GM12878 (cell line): ENCODE data around the gene HBQ1. TPM values are rescaled to one million over a fixed set of nuclear protein-coding genes. Genes with fewer than 3 reads are reported as not detected.

Experiments used
- ATAC-seq: fragments of 200-7000 bp; cut with Tn5 transposase; 3 replicates; pipeline ENCODE4 v1.9.1; 2020; ENCODE audit warnings: mild to moderate bottlenecking, moderate library complexity
- BruUV-seq: library from RNA; stranded (reverse); fragments of 400-500 nt; replicated peaks from 2 replicates; lab custom pipeline; 2021; lab: Mats Ljungman, UMichigan
- CTCF ChIA-PET: fragments of 300-600 bp; sonication (Branson Sonifier 250); formaldehyde crosslinking; extraction: SDS; loops from one replicate; lab custom pipeline; 2021; ENCODE audit warnings: inconsistent platforms; lab: Yijun Ruan, JAX
- POLR2A ChIA-PET: fragments of 350-600 bp; formaldehyde crosslinking; extraction: SDS; loops from one replicate; lab custom pipeline; 2021; ENCODE audit warnings: inconsistent platforms; lab: Charles Lee
- RAD21 ChIA-PET: fragments of 300-600 bp; sonication (Branson Sonifier 250); formaldehyde crosslinking; loops from one replicate; lab custom pipeline; 2023; ENCODE audit warnings: antibody characterized with exemption; ENCODE audit not compliant: unreplicated experiment; lab: Charles Lee
- SMC1A ChIA-PET: fragments of 300-600 bp; sonication (Branson Sonifier 250); formaldehyde crosslinking; loops from one replicate; lab custom pipeline; 2023; ENCODE audit not compliant: unreplicated experiment, uncharacterized antibody; lab: Charles Lee
- DNase-seq: peaks from one replicate; pipeline ENCODE4 v3.0.0-alpha.2; 2011; ENCODE audit warnings: low read depth, low spot score
- FAIRE-seq: peaks from 3 replicates; lab custom pipeline; 2011; peaks lifted over from hg19 to GRCh38; lab: Jason Lieb, UNC
- H2AFZ ChIP-seq: 2 replicates; pipeline ENCODE4 v1.6.0; 2011; ENCODE audit warnings: low read depth, low read length, control low read depth; ENCODE audit not compliant: control insufficient read depth
- H3K27ac ChIP-seq: 2 replicates; pipeline ENCODE4 v1.5.1; 2011; ENCODE audit warnings: control low read depth; ENCODE audit not compliant: control insufficient read depth, insufficient read depth
- H3K27me3 ChIP-seq, 2 experiments: replicated peaks in 1 of 2; 2 replicates each; pipeline versions ENCODE4 v1.6.0 to v1.6.1; 2011; ENCODE audit warnings: low read length in 1 of 2; ENCODE audit not compliant: control insufficient read depth in 2 of 2, insufficient read depth in 2 of 2
- H3K36me3 ChIP-seq, 2 experiments: 2 replicates each; pipeline ENCODE4 v1.5.1; 2011; ENCODE audit warnings: low read length in 1 of 2; ENCODE audit not compliant: control insufficient read depth in 2 of 2, insufficient read depth in 2 of 2
- H3K4me1 ChIP-seq: 2 replicates; pipeline ENCODE4 v1.6.1; 2011; ENCODE audit warnings: mild to moderate bottlenecking, low read length, moderate library complexity, mixed read lengths; ENCODE audit not compliant: control insufficient read depth, insufficient read depth
- H3K4me2 ChIP-seq: 2 replicates; pipeline ENCODE4 v1.6.0; 2011; ENCODE audit warnings: control low read depth; ENCODE audit not compliant: control insufficient read depth, insufficient read depth
- H3K4me3 ChIP-seq: fragments of 200-600 bp; sonication (generic); 2 replicates; pipeline ENCODE4 v1.5.1; 2016
- H3K79me2 ChIP-seq: 2 replicates; pipeline ENCODE4 v1.6.0; 2011; ENCODE audit warnings: low read length; ENCODE audit not compliant: control insufficient read depth, insufficient read depth
- H3K9ac ChIP-seq: 2 replicates; pipeline ENCODE4 v1.8.0; 2011; ENCODE audit warnings: low read length, control low read depth, mixed read lengths; ENCODE audit not compliant: control insufficient read depth, insufficient read depth
- H3K9me3 ChIP-seq: replicated peaks from 3 replicates; pipeline ENCODE4 v1.5.1; 2011; ENCODE audit warnings: mild to moderate bottlenecking, low read length; ENCODE audit not compliant: control insufficient read depth, insufficient read depth
- H4K20me1 ChIP-seq: 2 replicates; pipeline ENCODE4 v1.6.0; 2011; ENCODE audit not compliant: control insufficient read depth, insufficient read depth
- CREB1 ChIP-seq: IDR thresholded peaks from 2 replicates; pipeline ENCODE4 v1.6.1; 2012; ENCODE audit warnings: low read depth, mild to moderate bottlenecking, inconsistent platforms
- CREM ChIP-seq: IDR thresholded peaks from 2 replicates; pipeline ENCODE4 v1.6.1; 2014; ENCODE audit warnings: antibody characterized with exemption, low read depth
- E2F4 ChIP-seq: IDR thresholded peaks from 2 replicates; pipeline ENCODE4 v1.6.1; 2012; ENCODE audit warnings: low read depth, low read length, improper control_type of control experiment
- GATAD2B ChIP-seq: fragments of 450-650 bp; conservative IDR thresholded peaks from 2 replicates; pipeline ENCODE4 v1.6.1; 2017; ENCODE audit warnings: low read depth, mild to moderate bottlenecking, moderate library complexity
- SMAD5 ChIP-seq: IDR thresholded peaks from 2 replicates; pipeline ENCODE4 v1.6.1; 2016; ENCODE audit warnings: antibody characterized with exemption, low read depth
- SPI1 ChIP-seq: IDR thresholded peaks from 2 replicates; pipeline ENCODE4 v1.6.1; 2011; ENCODE audit warnings: low read depth, mild to moderate bottlenecking, low read length, moderate library complexity, borderline replicate concordance; ENCODE audit not compliant: insufficient read depth
- SUPT20H ChIP-seq: IDR thresholded peaks from 2 replicates; pipeline ENCODE4 v1.6.1; 2011; ENCODE audit warnings: low read depth, mild to moderate bottlenecking, low read length, moderate library complexity, borderline replicate concordance; ENCODE audit not compliant: control insufficient read depth
- USF1 ChIP-seq: IDR thresholded peaks from 2 replicates; pipeline ENCODE4 v1.6.1; 2011; ENCODE audit warnings: borderline replicate concordance, low read depth, mild to moderate bottlenecking, moderate library complexity, mixed read lengths, low read length; ENCODE audit not compliant: insufficient read depth; ENCODE audit errors: extremely low read length
- YBX1 ChIP-seq: fragments of 450-650 bp; IDR thresholded peaks from 2 replicates; pipeline ENCODE4 v1.6.1; 2016; ENCODE audit warnings: antibody characterized with exemption
- ZBTB4 ChIP-seq: fragments of 450-650 bp; formaldehyde crosslinking; IDR thresholded peaks from 2 replicates; pipeline ENCODE4 v1.4.0; 2022; ENCODE audit warnings: mild to moderate bottlenecking, moderate library complexity
- WGBS: methylation state at CpG from one replicate; pipeline ENCODE4 v1.1.6; 2016; ENCODE audit warnings: low lambda C conversion rate; ENCODE audit not compliant: insufficient replicate concordance, insufficient coverage; ENCODE audit errors: missing lambda C conversion rate; 5-methylcytosine and 5-hydroxymethylcytosine counted together
- in situ Hi-C: fragments of 300-500 bp; cut with MboI; formaldehyde crosslinking; loops from 9 replicates; pipeline ENCODE4 v1.14.3; 2018; ENCODE audit warnings: mixed read lengths
- intact Hi-C: fragments of 100-400 bp; cut with micrococcal nuclease; formaldehyde crosslinking; loops from one replicate; pipeline ENCODE4 v1.14.2; 2022; ENCODE audit not compliant: unreplicated experiment
- polyA plus RNA-seq, 11 experiments: library from polyadenylated mRNA; depleted of rRNA in 4 of 11; unstranded in 6 of 11; stranded (reverse) in 5 of 11; fragments of >200 nt; fragmentation: Nextera tagmentation in 4 of 11; fragmentation: Illumina TruSeq in 1 of 11; extraction: Ambion mirVana in 4 of 11; extraction: Trizol in 1 of 11; gene quantifications; 1 replicate in 1 of 11; 2 replicates in 10 of 11; pipeline versions ENCODE4 v1.2.1 to v1.2.3, GENCODE V29; 2011 to 2016; ENCODE audit warnings: inconsistent platforms in 2 of 11, missing spikeins in 2 of 11, low read depth in 1 of 11
- total RNA-seq, 4 experiments: library from RNA; depleted of rRNA in 3 of 4; stranded (reverse); fragments of >200 nt in 3 of 4; fragmentation: Illumina TruSeq in 1 of 4; extraction: Trizol in 1 of 4; gene quantifications; 2 replicates each; pipeline versions ENCODE4 v1.2.1 to v1.2.3, GENCODE V29; 2013 to 2021

HBQ1 gene
- total and polyA plus RNA-seq, 10 of the 15 experiments (the other 5 are each of a cell fraction or from before 2014, with no cell fraction given): not detected

GRCh38 chr16:144797-145252 is 35.4 kb upstream of the HBQ1 start:
- ChIA-PET CTCF (no interaction called here), RAD21 (no interaction called here), POLR2A (interaction anchor here (0.6 kb wide), 1 partner anchor 1222 kb away, joined by 3 read pairs; no protein-coding TSS in a partner anchor), SMC1A (no interaction called here)
- Histone ChIP-seq H3K9ac (no peak overlapping the region), H3K36me3 (no peaks in the 10 kb centered on the region), H3K4me1 (no peaks in the 10 kb centered on the region), H2AFZ (no peak overlapping the region; the same call in 1 of the 2 replicates), H4K20me1 (no peaks in the 10 kb centered on the region), H3K4me2 (no peak overlapping the region), H3K4me3 (no peak overlapping the region), H3K27me3 (no peaks in the 10 kb centered on the region), H3K9me3 (no peaks in the 10 kb centered on the region), H3K27ac (no peak overlapping the region), H3K79me2 (no peaks in the 10 kb centered on the region)
- WGBS: 62% methylated on average over 14 of the region's 14 CpGs
- FAIRE-seq (no peak), ATAC-seq (no peak), DNase-seq (no peak)
- in situ Hi-C loops: no loop called here
- TF ChIP-seq ZBTB4: no peak
- no peak for TF ChIP-seq SUPT20H
- TF ChIP-seq SPI1: no peak
- no peak for TF ChIP-seq CREM
- no peak for TF ChIP-seq YBX1
- no peak for TF ChIP-seq USF1
- TF ChIP-seq CREB1: no peak
- TF ChIP-seq E2F4: no peak
- no peak for TF ChIP-seq GATAD2B
- TF ChIP-seq SMAD5: no peak
- no TSS peak for BruUV-seq
- intact Hi-C loops: no loop called here
